Calu3 (cell line): ENCODE results near the gene RCBTB2. TPM values are rescaled to one million over a fixed set of nuclear protein-coding genes. Genes with fewer than 3 reads are reported as not detected.

Experiments
- BruUV-seq: library from RNA; stranded (reverse); fragments of 400-500 nt; replicated peaks from 2 replicates; lab custom pipeline; 2021; lab: Mats Ljungman, UMichigan
- CTCF ChIA-PET: fragments of 300-600 bp; sonication (Branson Sonifier 250); formaldehyde crosslinking; loops from one replicate; lab custom pipeline; 2022; ENCODE audit warnings: antibody characterized with exemption; lab: Charles Lee
- DNase-seq: peaks from one replicate; pipeline ENCODE4 v3.0.0; 2022
- H3K27ac Mint-ChIP-seq: one replicate; pipeline ENCODE4 v1.8.0; 2022; ENCODE audit warnings: mixed read lengths; ENCODE audit not compliant: unreplicated experiment
- H3K27me3 Mint-ChIP-seq: one replicate; pipeline ENCODE4 v1.8.0; 2022; ENCODE audit warnings: mixed read lengths; ENCODE audit not compliant: unreplicated experiment
- H3K36me3 Mint-ChIP-seq: one replicate; pipeline ENCODE4 v1.8.0; 2022; ENCODE audit warnings: mild to moderate bottlenecking, moderate library complexity, mixed read lengths; ENCODE audit not compliant: insufficient read depth, unreplicated experiment
- H3K4me1 Mint-ChIP-seq: one replicate; pipeline ENCODE4 v1.8.0; 2022; ENCODE audit warnings: mild to moderate bottlenecking, low read depth, mixed read lengths; ENCODE audit not compliant: unreplicated experiment
- H3K4me3 Mint-ChIP-seq: one replicate; pipeline ENCODE4 v1.8.0; 2022; ENCODE audit warnings: mild to moderate bottlenecking, low read depth, moderate library complexity, mixed read lengths; ENCODE audit not compliant: unreplicated experiment
- H3K9me3 Mint-ChIP-seq: one replicate; pipeline ENCODE4 v1.8.0; 2022; ENCODE audit warnings: low read depth, mixed read lengths; ENCODE audit not compliant: unreplicated experiment
- CTCF ChIP-seq: fragments of 200-600 bp; IDR thresholded peaks from one replicate; pipeline ENCODE4 v1.8.0; 2022; ENCODE audit warnings: antibody characterized with exemption; ENCODE audit not compliant: unreplicated experiment
- intact Hi-C: fragments of 100-400 bp; cut with micrococcal nuclease; formaldehyde crosslinking; loops from one replicate; pipeline ENCODE4 v1.10.0; 2022; ENCODE audit not compliant: unreplicated experiment
- total RNA-seq: library from RNA; stranded (reverse); gene quantifications from 2 replicates; pipeline ENCODE4 v1.2.3, GENCODE V29; 2022

Gene RCBTB2
- total RNA-seq, 1 experiment from 2014 or later: 3.7 TPM

GRCh38 chr13:48527955-48528354 lies 4.9 kb downstream of the RCBTB2 start:
- CTCF ChIA-PET: no interaction called here
- H3K9me3 Mint-ChIP-seq: no peaks in the 10 kb centered on the region
- BruUV-seq: no TSS peak

GRCh38 chr13:48526286-48526685 lies 6.6 kb downstream of the RCBTB2 start:
- intact Hi-C loops: no loop called here
- Mint-ChIP-seq H3K4me1 (peaks cover 8% of the 10 kb centered on the region), H3K4me3 (no peak overlapping the region), H3K9me3 (no peaks in the 10 kb centered on the region), H3K36me3 (no peaks in the 10 kb centered on the region), H3K27me3 (no peaks in the 10 kb centered on the region), H3K27ac (no peak overlapping the region)
- CTCF ChIA-PET: no interaction called here
- BruUV-seq: no TSS peak
- no peak for DNase-seq
- TF ChIP-seq CTCF: no peak

More at GRCh38 chr13:48527955-48528354, 4.9 kb downstream of the RCBTB2 start:
- no peak for TF ChIP-seq CTCF
- H3K27me3 Mint-ChIP-seq: no peaks in the 10 kb centered on the region
- peaks cover 14% of the 10 kb centered on the region for H3K36me3 Mint-ChIP-seq
- no peak overlapping the region for H3K27ac Mint-ChIP-seq
- H3K4me3 Mint-ChIP-seq: no peak overlapping the region
- H3K4me1 Mint-ChIP-seq: peaks cover 12% of the 10 kb centered on the region
- DNase-seq: no peak
- intact Hi-C loops: no loop called here

GRCh38 chr13:48518083-48518482 lies 14.8 kb downstream of the RCBTB2 start:
- no peak for DNase-seq
- CTCF ChIA-PET: no interaction called here
- intact Hi-C loops: no loop called here
- H3K9me3 Mint-ChIP-seq: no peaks in the 10 kb centered on the region
- no peak overlapping the region for H3K27ac Mint-ChIP-seq
- no peaks in the 10 kb centered on the region for H3K36me3 Mint-ChIP-seq
- no peaks in the 10 kb centered on the region for H3K27me3 Mint-ChIP-seq
- H3K4me1 Mint-ChIP-seq: no peaks in the 10 kb centered on the region
- H3K4me3 Mint-ChIP-seq: no peak overlapping the region
- BruUV-seq: no TSS peak
- TF ChIP-seq CTCF: no peak

GRCh38 chr13:48515732-48516131 lies 17.1 kb downstream of the RCBTB2 start:
- intact Hi-C loops: no loop called here
- TF ChIP-seq CTCF: no peak
- Mint-ChIP-seq H3K27ac (no peak overlapping the region), H3K4me3 (no peak overlapping the region), H3K27me3 (no peaks in the 10 kb centered on the region), H3K4me1 (no peaks in the 10 kb centered on the region), H3K36me3 (no peaks in the 10 kb centered on the region), H3K9me3 (no peaks in the 10 kb centered on the region)
- BruUV-seq: no TSS peak
- CTCF ChIA-PET: no interaction called here
- no peak for DNase-seq

GRCh38 chr13:48514793-48515192 lies 18.1 kb downstream of the RCBTB2 start:
- Mint-ChIP-seq H3K4me1 (no peaks in the 10 kb centered on the region), H3K27me3 (no peaks in the 10 kb centered on the region), H3K27ac (no peak overlapping the region)

More at GRCh38 chr13:48514793-48515192, 18.1 kb downstream of the RCBTB2 start:
- Mint-ChIP-seq H3K9me3 (no peaks in the 10 kb centered on the region), H3K36me3 (no peaks in the 10 kb centered on the region), H3K4me3 (no peak overlapping the region)
- intact Hi-C loops: no loop called here
- no TSS peak for BruUV-seq
- no peak for DNase-seq
- CTCF ChIA-PET: no interaction called here
- TF ChIP-seq CTCF: no peak
